ENCODE measurements around the gene CHCHD5. TPM values are rescaled to one million over a fixed set of nuclear protein-coding genes. Genes with fewer than 3 reads are reported as not detected.
"Not testable (repeated sequence)": the region's sequence is repeated elsewhere in the genome, so short reads cannot be mapped to it uniquely, and the experiment has no call there.

Gene CHCHD5, protein sequence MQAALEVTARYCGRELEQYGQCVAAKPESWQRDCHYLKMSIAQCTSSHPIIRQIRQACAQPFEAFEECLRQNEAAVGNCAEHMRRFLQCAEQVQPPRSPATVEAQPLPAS
- total RNA-seq = 10 to 100 TPM in 3 of 4 donors, 1 to 10 TPM in 1; 4.3 to 30.6 (median 17.9) TPM

DNA sequence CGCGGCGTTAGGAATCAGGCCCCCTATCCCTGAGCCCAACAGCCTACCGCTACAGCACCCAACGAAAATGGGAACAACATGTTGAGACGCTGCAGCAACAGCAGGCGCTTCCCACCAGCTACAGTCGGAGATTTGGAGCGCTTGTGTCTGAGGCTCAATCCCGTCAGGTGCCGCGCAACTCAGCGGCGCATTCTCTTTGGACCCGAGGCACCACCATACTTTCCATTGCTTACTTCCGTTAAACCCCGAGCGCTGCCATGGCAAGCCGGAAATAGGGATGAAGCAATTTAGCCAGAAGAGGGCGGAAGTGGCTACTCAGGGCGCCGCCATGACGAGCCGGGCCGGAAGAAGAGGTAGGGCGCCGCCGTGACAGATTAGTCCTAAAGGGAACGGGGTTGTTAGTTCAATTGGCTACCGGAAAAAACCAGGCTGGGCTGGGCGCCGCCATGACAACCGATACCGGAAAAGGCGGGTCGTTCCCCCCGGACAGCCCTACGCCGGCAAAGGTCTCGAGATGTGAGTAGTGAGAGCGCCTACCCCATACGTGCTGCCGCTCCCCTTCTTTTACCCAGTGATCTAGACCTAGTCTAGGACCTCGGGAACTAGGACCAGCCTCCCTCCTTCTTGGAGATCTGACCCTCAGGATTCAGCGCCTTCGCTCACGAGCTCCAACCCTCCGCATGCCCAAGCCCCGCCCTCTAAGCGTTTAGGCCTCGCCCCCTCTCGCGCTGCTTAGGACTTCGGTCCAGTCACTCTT, at the start of gene CHCHD5:
TSS of gene CHCHD5 (plus strand) at position 476 of the 757 bp plus-strand sequence. CDS start at position 515, 39 bp downstream.
- WGBS, 2 donors = 0% methylated on average over 32 to 51 of the region's 54 CpGs
- Histone ChIP-seq H3K4me3 (peak within 1 kb of the TSS; percentile 56 to 72 (median 60)), H3K4me1 (peaks cover 0 to 38% (median 16%) of the 10 kb centered on the region in 4 donors), H3K36me3 (peaks cover 0 to 35% (median 0%) of the 10 kb centered on the region in 3 donors), H3K27me3 (no peaks in the 10 kb centered on the region), H3K9me3 (no peaks in the 10 kb centered on the region), H3K27ac (peak within 1 kb of the TSS; percentile 92 to 98 (median 96))
- TF ChIP-seq, protein P1, sequence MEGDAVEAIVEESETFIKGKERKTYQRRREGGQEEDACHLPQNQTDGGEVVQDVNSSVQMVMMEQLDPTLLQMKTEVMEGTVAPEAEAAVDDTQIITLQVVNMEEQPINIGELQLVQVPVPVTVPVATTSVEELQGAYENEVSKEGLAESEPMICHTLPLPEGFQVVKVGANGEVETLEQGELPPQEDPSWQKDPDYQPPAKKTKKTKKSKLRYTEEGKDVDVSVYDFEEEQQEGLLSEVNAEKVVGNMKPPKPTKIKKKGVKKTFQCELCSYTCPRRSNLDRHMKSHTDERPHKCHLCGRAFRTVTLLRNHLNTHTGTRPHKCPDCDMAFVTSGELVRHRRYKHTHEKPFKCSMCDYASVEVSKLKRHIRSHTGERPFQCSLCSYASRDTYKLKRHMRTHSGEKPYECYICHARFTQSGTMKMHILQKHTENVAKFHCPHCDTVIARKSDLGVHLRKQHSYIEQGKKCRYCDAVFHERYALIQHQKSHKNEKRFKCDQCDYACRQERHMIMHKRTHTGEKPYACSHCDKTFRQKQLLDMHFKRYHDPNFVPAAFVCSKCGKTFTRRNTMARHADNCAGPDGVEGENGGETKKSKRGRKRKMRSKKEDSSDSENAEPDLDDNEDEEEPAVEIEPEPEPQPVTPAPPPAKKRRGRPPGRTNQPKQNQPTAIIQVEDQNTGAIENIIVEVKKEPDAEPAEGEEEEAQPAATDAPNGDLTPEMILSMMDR (IDR thresholded peaks at IDR 0.05) = peak; percentile 30 to 60 (median 38)
- peak; percentile 90 to 95 for TF ChIP-seq EP300 (IDR thresholded peaks at IDR 0.05)
- peak; percentile 40 to 51 for TF ChIP-seq POLR2A (IDR thresholded peaks at IDR 0.05)
- peak; percentile 93 to 94 for DNase-seq (ENCODE audit: low spot score in 2 of 2)

DNA sequence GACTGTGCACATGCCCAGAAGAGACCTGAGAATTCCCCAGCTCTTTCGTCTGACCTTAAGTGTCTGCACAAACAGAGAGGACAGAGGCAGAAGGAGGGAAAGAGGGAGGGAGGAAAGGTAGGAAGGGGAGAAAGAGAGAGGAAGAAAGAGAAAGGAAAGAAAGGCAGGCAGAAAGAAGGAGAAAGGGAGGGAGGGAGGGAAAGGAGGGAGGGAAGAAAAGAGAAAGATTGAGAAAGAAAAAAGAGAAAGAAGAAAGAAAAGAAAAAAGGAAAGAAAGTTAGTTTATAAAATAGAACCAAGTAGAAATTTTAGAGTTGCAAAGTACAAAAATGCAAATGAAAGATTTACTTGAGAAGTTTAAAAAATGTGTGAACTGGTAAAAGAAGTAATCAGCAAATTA, 49.6 kb upstream of the CHCHD5 start:
- no peak overlapping the region for H3K4me3 ChIP-seq
- H3K9me3 ChIP-seq = no peaks in the 10 kb centered on the region
- peaks cover 0 to 35% (median 0%) of the 10 kb centered on the region in 3 donors for H3K36me3 ChIP-seq
- H3K4me1 ChIP-seq = no peaks in the 10 kb centered on the region
- no peak overlapping the region for H3K27ac ChIP-seq
- no peaks in the 10 kb centered on the region for H3K27me3 ChIP-seq
- WGBS, 2 donors = 34 to 58% methylated on average over 1 of the region's 1 CpG
- TF ChIP-seq EP300 (IDR thresholded peaks at IDR 0.05) = no peak
- TF ChIP-seq POLR2A (IDR thresholded peaks at IDR 0.05) = no peak
- TF ChIP-seq, protein P1 (IDR thresholded peaks at IDR 0.05) = no peak
- DNase-seq (ENCODE audit: low spot score in 2 of 2) = no peak

DNA sequence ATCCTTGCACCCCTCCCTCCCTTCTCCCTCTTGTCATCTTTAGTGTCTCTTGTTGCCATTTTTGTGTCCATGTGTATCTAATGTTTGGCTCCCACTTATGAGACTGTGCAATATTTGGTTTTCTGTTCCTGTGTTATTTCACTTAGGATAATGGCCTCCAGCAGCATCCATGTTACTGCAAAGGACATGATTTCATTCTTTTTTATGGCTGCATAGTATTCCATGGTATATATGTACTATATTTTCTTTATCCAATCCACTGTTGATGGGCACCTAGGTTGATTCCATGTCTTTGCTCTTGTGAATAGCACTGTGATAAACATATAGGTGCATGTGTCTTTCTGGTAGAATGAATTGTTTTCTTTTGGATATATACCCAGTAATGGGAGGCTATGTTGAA, 47.7 kb upstream of the CHCHD5 start:
- H3K27ac ChIP-seq; H3K9me3 ChIP-seq; H3K27me3 ChIP-seq; H3K4me1 ChIP-seq; DNase-seq (ENCODE audit: low spot score in 2 of 2); H3K4me3 ChIP-seq: not testable (repeated sequence)
- peaks cover 0 to 19% (median 0%) of the 10 kb centered on the region in 3 donors for H3K36me3 ChIP-seq

DNA sequence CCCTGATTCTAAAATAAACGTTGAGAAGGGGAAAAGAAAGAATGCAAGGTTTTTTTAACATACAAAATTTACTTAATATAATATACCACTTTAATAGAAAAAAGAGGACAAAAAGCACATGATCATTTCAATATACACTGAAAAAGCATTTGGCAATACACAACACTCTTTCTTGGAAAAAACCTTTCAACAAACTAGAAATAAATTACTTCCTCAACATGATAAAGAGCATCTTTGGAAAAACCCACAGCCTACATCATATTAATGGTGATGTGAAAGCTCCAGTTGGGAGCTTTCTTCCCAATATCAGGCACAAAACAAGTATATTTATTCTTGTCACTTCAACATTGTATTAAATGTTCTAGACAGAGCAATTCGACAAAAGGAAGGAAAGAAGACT, 45.1 kb upstream of the CHCHD5 start:
- no peak overlapping the region for H3K4me3 ChIP-seq
- no peak for DNase-seq (ENCODE audit: low spot score in 2 of 2)
- WGBS, 2 donors = 69 to 74% methylated on average over 2 of the region's 2 CpGs

DNA sequence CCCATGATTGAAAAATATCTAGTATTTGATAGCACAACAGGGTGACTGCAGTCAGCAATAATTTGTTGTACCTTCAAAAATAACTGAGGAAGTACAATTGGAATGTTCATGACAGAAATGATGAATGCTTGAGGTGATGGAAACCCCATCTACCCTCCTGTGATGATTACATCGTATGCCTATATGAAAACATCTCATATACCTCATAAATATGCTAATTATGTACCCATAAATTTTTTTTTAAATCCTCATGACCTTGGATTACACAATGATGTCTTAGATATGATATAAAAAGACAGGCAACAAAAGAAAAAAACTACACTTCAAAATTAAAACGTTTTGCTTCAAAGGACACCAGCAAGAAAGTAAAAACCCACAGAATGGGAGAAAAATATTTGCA, 43.5 kb upstream of the CHCHD5 start:
- TF ChIP-seq EP300 (IDR thresholded peaks at IDR 0.05) (no peak), POLR2A (IDR thresholded peaks at IDR 0.05) (no peak)
- TF ChIP-seq, protein P1 (IDR thresholded peaks at IDR 0.05) = no peak
- WGBS, 2 donors = 24 to 46% methylated on average over 2 of the region's 2 CpGs
- no peaks in the 10 kb centered on the region for H3K27me3 ChIP-seq
- H3K27ac ChIP-seq = no peak overlapping the region
- peaks cover 0 to 19% (median 11%) of the 10 kb centered on the region in 4 donors for H3K4me1 ChIP-seq
- H3K36me3 ChIP-seq = no peaks in the 10 kb centered on the region
- H3K9me3 ChIP-seq = no peaks in the 10 kb centered on the region
- H3K4me3 ChIP-seq = no peak overlapping the region
- no peak for DNase-seq (ENCODE audit: low spot score in 2 of 2)

More for the DNA sequence above, 45.1 kb upstream of the CHCHD5 start:
- Histone ChIP-seq H3K27me3 (no peaks in the 10 kb centered on the region), H3K27ac (no peak overlapping the region), H3K36me3 (no peaks in the 10 kb centered on the region), H3K9me3 (no peaks in the 10 kb centered on the region), H3K4me1 (peaks cover 0 to 19% (median 11%) of the 10 kb centered on the region in 4 donors)
- TF ChIP-seq, protein P1 (IDR thresholded peaks at IDR 0.05) = no peak
- TF ChIP-seq EP300 (IDR thresholded peaks at IDR 0.05) (no peak), POLR2A (IDR thresholded peaks at IDR 0.05) (no peak)

Measured in tibial nerve (tissue), 4 donors.